ENCODE measurements around the gene VPS50.

Gene VPS50

DNA sequence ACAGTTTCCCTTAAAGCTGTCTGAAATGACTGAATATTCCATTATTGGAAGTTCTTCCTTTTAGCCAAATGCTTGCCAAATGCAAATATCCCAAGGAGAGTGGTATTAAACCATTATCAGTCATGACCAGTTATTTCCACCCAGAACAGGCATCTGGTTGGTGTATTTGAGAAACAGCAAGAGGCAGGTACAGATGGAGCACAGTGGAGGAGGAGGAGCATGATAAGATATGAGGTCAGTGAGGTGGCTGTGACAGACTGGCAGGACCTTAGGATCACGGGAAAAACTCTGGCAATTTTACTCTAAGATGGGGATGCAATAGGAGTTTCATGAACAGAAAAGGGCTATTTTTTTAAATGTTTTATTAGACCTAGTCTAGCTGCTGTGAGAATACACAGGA lies 12.3 kb upstream of the VPS50 start:
- H3K4me3 ChIP-seq (ENCODE audit: low read length): no peak overlapping the region
- no peak for TF ChIP-seq CTCF (conservative IDR thresholded peaks at IDR 0.05; ENCODE audit: low read length)
- DNase-seq (ENCODE audit: low read depth): no peak

GRCh38 chr7:93226310-93226709 lies 5.9 kb upstream of the VPS50 start, which contains the start of gene HEPACAM2:
HEPACAM2 (minus strand) TSS chr7:93226469.
- no peak within 1 kb of the TSS for H3K4me3 ChIP-seq (ENCODE audit: low read length)
- DNase-seq (ENCODE audit: low read depth): no peak
- TF ChIP-seq CTCF (conservative IDR thresholded peaks at IDR 0.05; ENCODE audit: low read length): no peak

- no peak overlapping the region for H3K4me3 ChIP-seq (ENCODE audit: low read length)
- peak; percentile 82 for TF ChIP-seq CTCF (conservative IDR thresholded peaks at IDR 0.05; ENCODE audit: low read length)
- peak; percentile 66 for DNase-seq (ENCODE audit: low read depth)
Measured at GRCh38 chr7:93228302-93228701, 3.9 kb upstream of the VPS50 start.

DNA sequence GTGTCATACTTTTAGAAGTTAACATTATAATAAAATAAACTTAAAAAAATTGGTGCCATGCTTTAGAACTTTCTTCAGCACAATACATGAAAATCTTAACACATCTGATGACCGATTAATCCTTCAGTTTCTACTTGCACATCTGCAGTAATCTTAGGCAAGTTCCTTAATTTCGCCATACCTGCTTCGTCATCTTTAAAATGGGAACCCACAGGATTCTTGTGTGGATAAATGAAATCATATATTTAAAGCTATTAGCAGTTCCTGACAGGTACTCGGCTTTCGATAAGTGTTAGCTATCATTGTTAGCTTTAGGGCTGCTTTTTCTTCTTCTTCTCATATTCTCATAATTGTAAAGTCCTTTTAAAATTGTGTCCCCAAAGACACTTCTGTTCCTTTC lies 907 bp upstream of the VPS50 start:
- no peak for TF ChIP-seq CTCF (conservative IDR thresholded peaks at IDR 0.05; ENCODE audit: low read length)
- DNase-seq (ENCODE audit: low read depth): no peak
- H3K4me3 ChIP-seq (ENCODE audit: low read length): peak overlapping the region; percentile 95

DNA sequence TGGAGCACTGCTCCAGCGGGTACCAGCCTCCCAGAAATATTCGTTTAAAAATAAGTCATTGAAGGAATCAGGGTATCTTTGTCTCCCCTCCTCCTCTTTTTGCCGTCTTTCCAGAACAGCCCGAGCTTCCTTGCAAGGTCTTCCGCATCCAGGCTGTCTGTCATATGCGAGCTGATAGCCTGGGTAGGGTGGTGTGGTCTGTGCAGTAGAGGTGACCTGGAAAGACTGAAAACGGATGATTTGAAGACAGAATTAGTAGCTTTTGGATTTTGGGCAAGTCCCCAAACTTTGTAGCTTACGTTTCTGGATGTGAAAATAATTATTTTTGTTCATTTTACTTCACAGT lies 480 bp downstream of the VPS50 start:
- peak overlapping the region; percentile 95 for H3K4me3 ChIP-seq (ENCODE audit: low read length)
- no peak for DNase-seq (ENCODE audit: low read depth)
- TF ChIP-seq CTCF (conservative IDR thresholded peaks at IDR 0.05; ENCODE audit: low read length): no peak

- DNase-seq (ENCODE audit: low read depth): no peak
- no peak overlapping the region for H3K4me3 ChIP-seq (ENCODE audit: low read length)
- TF ChIP-seq CTCF (conservative IDR thresholded peaks at IDR 0.05; ENCODE audit: low read length): no peak
Measured at GRCh38 chr7:93235541-93235940, 3.4 kb downstream of the VPS50 start.

DNA sequence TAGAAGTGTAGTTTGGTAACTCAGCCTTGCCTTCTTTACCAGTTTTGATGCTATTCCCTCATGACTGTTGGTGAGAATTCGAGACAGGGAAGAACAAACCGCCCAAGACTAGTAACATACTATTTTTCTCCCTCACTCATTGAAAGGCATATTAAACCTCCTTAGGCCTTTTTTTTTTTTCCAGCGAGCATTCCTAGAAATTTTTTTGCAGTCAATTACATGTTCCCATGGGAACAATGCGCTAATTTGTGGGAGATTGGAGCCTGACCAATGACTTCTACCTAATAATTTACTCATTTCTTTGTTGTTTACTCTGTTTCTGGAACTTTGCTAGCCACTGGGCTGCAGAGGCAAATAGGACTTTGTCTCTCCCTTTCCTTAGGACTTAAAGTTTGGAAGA lies 6.0 kb downstream of the VPS50 start:
- TF ChIP-seq CTCF (conservative IDR thresholded peaks at IDR 0.05; ENCODE audit: low read length): no peak
- no peak overlapping the region for H3K4me3 ChIP-seq (ENCODE audit: low read length)
- no peak for DNase-seq (ENCODE audit: low read depth)
